ENCODE measurements around the gene FKBP5. TPM values are rescaled to one million over a fixed set of nuclear protein-coding genes. Genes with fewer than 3 reads are reported as not detected.

The FKBP5 gene
- polyA plus RNA-seq, 1 donor from 2014 or later: 1.2 TPM

DNA sequence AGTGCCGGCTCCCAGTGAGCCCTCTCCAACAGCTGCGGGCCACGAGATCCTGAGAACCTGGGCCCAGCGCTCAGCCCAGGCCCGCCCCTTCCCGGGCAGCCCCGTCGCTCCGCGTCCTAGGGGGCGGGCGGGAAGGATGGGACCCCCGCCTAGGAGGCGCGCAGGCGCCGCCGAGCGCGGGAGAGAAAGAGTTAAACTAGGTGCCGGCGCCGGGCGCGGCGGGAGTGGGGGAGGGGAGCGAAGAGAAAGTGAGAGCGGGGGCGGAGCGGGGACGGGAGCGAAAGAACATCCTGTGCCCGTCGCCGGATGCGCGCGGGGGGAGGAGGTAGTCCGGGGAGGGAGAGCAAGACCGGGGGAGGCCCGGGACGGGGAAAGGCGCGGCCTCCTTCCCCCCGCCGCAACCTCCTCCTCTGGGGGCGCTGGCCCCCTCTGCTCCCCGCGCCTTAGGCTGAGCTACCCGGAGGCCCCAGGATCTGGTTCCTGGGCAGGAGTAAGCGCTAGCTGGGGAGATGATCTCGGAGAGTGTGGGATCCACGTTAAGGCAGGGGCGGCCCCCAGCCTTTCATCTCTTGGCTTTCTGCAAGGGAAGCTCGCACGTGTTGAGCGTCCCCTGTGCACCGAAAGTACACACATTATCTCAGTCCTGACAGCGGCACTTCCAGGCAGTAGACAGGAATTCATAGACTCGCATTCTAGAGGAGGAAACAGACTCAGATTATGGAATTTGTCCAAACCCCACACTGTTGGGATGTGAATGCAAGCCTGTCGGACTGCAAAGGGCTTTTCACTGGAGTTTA, 43.2 kb upstream of the FKBP5 start:
- H3K27me3 ChIP-seq (ENCODE audit: insufficient read depth, low read depth, low read length): no peaks in the 10 kb centered on the region
- no peaks in the 10 kb centered on the region for H3K36me3 ChIP-seq (ENCODE audit: insufficient read depth, low read length)
- H4K20me1 ChIP-seq (ENCODE audit: insufficient read depth): no peaks in the 10 kb centered on the region
- H3K27ac ChIP-seq (ENCODE audit: low read length): peak overlapping the region; percentile 99
- peak overlapping the region; percentile 98 for H3K4me3 ChIP-seq (ENCODE audit: low read length)
- TF ChIP-seq, protein P1, sequence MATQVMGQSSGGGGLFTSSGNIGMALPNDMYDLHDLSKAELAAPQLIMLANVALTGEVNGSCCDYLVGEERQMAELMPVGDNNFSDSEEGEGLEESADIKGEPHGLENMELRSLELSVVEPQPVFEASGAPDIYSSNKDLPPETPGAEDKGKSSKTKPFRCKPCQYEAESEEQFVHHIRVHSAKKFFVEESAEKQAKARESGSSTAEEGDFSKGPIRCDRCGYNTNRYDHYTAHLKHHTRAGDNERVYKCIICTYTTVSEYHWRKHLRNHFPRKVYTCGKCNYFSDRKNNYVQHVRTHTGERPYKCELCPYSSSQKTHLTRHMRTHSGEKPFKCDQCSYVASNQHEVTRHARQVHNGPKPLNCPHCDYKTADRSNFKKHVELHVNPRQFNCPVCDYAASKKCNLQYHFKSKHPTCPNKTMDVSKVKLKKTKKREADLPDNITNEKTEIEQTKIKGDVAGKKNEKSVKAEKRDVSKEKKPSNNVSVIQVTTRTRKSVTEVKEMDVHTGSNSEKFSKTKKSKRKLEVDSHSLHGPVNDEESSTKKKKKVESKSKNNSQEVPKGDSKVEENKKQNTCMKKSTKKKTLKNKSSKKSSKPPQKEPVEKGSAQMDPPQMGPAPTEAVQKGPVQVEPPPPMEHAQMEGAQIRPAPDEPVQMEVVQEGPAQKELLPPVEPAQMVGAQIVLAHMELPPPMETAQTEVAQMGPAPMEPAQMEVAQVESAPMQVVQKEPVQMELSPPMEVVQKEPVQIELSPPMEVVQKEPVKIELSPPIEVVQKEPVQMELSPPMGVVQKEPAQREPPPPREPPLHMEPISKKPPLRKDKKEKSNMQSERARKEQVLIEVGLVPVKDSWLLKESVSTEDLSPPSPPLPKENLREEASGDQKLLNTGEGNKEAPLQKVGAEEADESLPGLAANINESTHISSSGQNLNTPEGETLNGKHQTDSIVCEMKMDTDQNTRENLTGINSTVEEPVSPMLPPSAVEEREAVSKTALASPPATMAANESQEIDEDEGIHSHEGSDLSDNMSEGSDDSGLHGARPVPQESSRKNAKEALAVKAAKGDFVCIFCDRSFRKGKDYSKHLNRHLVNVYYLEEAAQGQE (IDR thresholded peaks at IDR 0.05; ENCODE audit: borderline replicate concordance): no peak
- TF ChIP-seq EP300 (conservative IDR thresholded peaks at IDR 0.05; ENCODE audit: poor library complexity, severe bottlenecking) (peak; percentile 57), MXI1 (conservative IDR thresholded peaks at IDR 0.05; ENCODE audit: poor library complexity, severe bottlenecking) (peak; percentile 90), SMC3 (conservative IDR thresholded peaks at IDR 0.05; ENCODE audit: poor library complexity) (peak; percentile 35), RAD21 (conservative IDR thresholded peaks at IDR 0.05) (peak; percentile 40), TAF1 (IDR thresholded peaks at IDR 0.05; ENCODE audit: low read depth) (no peak), POLR2AphosphoS5 (IDR thresholded peaks at IDR 0.05) (peak; percentile 28), EZH2 (IDR thresholded peaks at IDR 0.05; ENCODE audit: borderline replicate concordance, insufficient read depth, low read length, poor library complexity, severe bottlenecking) (no peak)
- TF ChIP-seq, protein P2, sequence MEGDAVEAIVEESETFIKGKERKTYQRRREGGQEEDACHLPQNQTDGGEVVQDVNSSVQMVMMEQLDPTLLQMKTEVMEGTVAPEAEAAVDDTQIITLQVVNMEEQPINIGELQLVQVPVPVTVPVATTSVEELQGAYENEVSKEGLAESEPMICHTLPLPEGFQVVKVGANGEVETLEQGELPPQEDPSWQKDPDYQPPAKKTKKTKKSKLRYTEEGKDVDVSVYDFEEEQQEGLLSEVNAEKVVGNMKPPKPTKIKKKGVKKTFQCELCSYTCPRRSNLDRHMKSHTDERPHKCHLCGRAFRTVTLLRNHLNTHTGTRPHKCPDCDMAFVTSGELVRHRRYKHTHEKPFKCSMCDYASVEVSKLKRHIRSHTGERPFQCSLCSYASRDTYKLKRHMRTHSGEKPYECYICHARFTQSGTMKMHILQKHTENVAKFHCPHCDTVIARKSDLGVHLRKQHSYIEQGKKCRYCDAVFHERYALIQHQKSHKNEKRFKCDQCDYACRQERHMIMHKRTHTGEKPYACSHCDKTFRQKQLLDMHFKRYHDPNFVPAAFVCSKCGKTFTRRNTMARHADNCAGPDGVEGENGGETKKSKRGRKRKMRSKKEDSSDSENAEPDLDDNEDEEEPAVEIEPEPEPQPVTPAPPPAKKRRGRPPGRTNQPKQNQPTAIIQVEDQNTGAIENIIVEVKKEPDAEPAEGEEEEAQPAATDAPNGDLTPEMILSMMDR (IDR thresholded peaks at IDR 0.05; ENCODE audit: poor library complexity, severe bottlenecking): peak; percentile 37
- H3K4me2 ChIP-seq (ENCODE audit: low read length): peak overlapping the region; percentile 98
- peak overlapping the region; percentile 98 for H2AFZ ChIP-seq (ENCODE audit: low read depth, low read length)
- peak overlapping the region; percentile 99 for H3K9ac ChIP-seq (ENCODE audit: low read length)
- H3K9me2 ChIP-seq (ENCODE audit: insufficient read depth, low read length): no peaks in the 10 kb centered on the region
- no peaks in the 10 kb centered on the region for H3K79me2 ChIP-seq (replicated peaks; ENCODE audit: insufficient read depth, low read length)
- peaks cover 5% of the 10 kb centered on the region for H3F3A ChIP-seq (ENCODE audit: insufficient read depth, low read length, poor library complexity, severe bottlenecking)
- no peaks in the 10 kb centered on the region for H3K9me3 ChIP-seq (ENCODE audit: low read length)

DNA sequence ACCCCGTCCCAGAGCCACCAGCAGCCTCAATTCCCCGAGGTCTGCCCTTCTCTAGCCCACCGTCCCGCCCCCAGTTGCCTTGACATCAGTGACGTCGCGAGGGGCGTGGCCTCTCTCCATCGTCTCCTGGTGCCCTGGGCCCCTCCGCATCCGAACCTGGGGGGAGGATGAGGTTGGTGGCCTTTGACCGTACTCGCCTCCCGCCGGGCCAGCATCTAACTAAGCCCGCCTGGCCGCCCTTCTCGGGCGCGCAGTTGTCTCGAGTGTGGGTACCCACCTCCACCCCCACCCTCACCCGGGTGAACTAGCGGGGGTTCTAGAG, 42.7 kb upstream of the FKBP5 start:
- Histone ChIP-seq H3K9me3 (ENCODE audit: low read length) (no peaks in the 10 kb centered on the region), H3K4me3 (ENCODE audit: low read length) (peak overlapping the region; percentile 98), H3K36me3 (ENCODE audit: insufficient read depth, low read length) (no peaks in the 10 kb centered on the region), H3K9ac (ENCODE audit: low read length) (peak overlapping the region; percentile 99), H3K79me2 (replicated peaks; ENCODE audit: insufficient read depth, low read length) (no peaks in the 10 kb centered on the region), H3K4me2 (ENCODE audit: low read length) (no peak overlapping the region), H3K9me2 (ENCODE audit: insufficient read depth, low read length) (no peaks in the 10 kb centered on the region), H4K20me1 (ENCODE audit: insufficient read depth) (no peaks in the 10 kb centered on the region), H3F3A (ENCODE audit: insufficient read depth, low read length, poor library complexity, severe bottlenecking) (peaks cover 5% of the 10 kb centered on the region), H2AFZ (ENCODE audit: low read depth, low read length) (peak overlapping the region; percentile 98), H3K27me3 (ENCODE audit: insufficient read depth, low read depth, low read length) (no peaks in the 10 kb centered on the region), H3K27ac (ENCODE audit: low read length) (peak overlapping the region; percentile 99)
- no peak for TF ChIP-seq EZH2 (IDR thresholded peaks at IDR 0.05; ENCODE audit: borderline replicate concordance, insufficient read depth, low read length, poor library complexity, severe bottlenecking)
- TF ChIP-seq, protein P2 (IDR thresholded peaks at IDR 0.05; ENCODE audit: poor library complexity, severe bottlenecking): no peak
- no peak for TF ChIP-seq SMC3 (conservative IDR thresholded peaks at IDR 0.05; ENCODE audit: poor library complexity)
- peak; percentile 91 for TF ChIP-seq POLR2AphosphoS5 (IDR thresholded peaks at IDR 0.05)
- TF ChIP-seq TAF1 (IDR thresholded peaks at IDR 0.05; ENCODE audit: low read depth): no peak
- TF ChIP-seq, protein P1 (IDR thresholded peaks at IDR 0.05; ENCODE audit: borderline replicate concordance): no peak
- no peak for TF ChIP-seq MXI1 (conservative IDR thresholded peaks at IDR 0.05; ENCODE audit: poor library complexity, severe bottlenecking)

All from neural cell (in vitro differentiated cells).